Liver (tissue), 9 donors: ENCODE results near the gene MSL3. TPM values are rescaled to one million over a fixed set of nuclear protein-coding genes. Genes with fewer than 3 reads are reported as not detected.

Experiments used
- DNase-seq: peaks from one replicate; pipeline ENCODE4 v3.0.0-alpha.2; 2017; ENCODE audit warnings: low spot score
- H3K27ac ChIP-seq, 2 donors: one replicate each; pipeline ENCODE4 v1.7.0; 2013; ENCODE audit warnings: inconsistent platforms in 2 of 2, low read length in 2 of 2, control low read depth in 1 of 2, low read depth in 1 of 2, mild to moderate bottlenecking in 1 of 2
- H3K27me3 ChIP-seq, 4 donors: one replicate each; pipeline versions ENCODE4 v1.6.1 to v1.7.0; 2013; ENCODE audit warnings: low read length in 3 of 4, inconsistent platforms in 1 of 4, mild to moderate bottlenecking in 1 of 4, moderate library complexity in 1 of 4; ENCODE audit not compliant: control insufficient read depth in 4 of 4, insufficient read depth in 4 of 4
- H3K36me3 ChIP-seq, 4 donors: one replicate each; pipeline versions ENCODE4 v1.6.1 to v1.7.0; 2013; ENCODE audit warnings: low read length in 3 of 4, mild to moderate bottlenecking in 3 of 4, low read depth in 1 of 4, moderate library complexity in 1 of 4; ENCODE audit not compliant: control insufficient read depth in 4 of 4, insufficient read depth in 3 of 4
- H3K4me1 ChIP-seq, 4 donors: one replicate each; pipeline versions ENCODE4 v1.6.1 to v1.7.0; 2013; ENCODE audit warnings: low read length in 3 of 4, mild to moderate bottlenecking in 3 of 4, moderate library complexity in 1 of 4; ENCODE audit not compliant: control insufficient read depth in 4 of 4, insufficient read depth in 4 of 4
- H3K4me3 ChIP-seq, 3 donors: one replicate each; pipeline versions ENCODE4 v1.6.1 to v1.7.0; 2013; ENCODE audit warnings: low read length in 3 of 3, control low read depth in 1 of 3, low read depth in 1 of 3, mild to moderate bottlenecking in 1 of 3
- H3K9ac ChIP-seq, 2 donors: one replicate each; pipeline ENCODE4 v1.7.0; 2013; ENCODE audit warnings: low read length in 2 of 2, mild to moderate bottlenecking in 2 of 2, moderate library complexity in 2 of 2, control low read depth in 1 of 2, low read depth in 1 of 2
- H3K9me3 ChIP-seq, 4 donors: one replicate each; pipeline versions ENCODE4 v1.6.1 to v1.7.0; 2013; ENCODE audit warnings: low read length in 3 of 4; ENCODE audit not compliant: control insufficient read depth in 4 of 4
- EGR1 ChIP-seq, 2 donors: IDR thresholded peaks; 2 replicates each; pipeline ENCODE4 v1.6.1; 2016 to 2018; ENCODE audit warnings: antibody characterized with exemption in 2 of 2, low read depth in 2 of 2
- FOXA1 ChIP-seq: IDR thresholded peaks from 2 replicates; pipeline ENCODE4 v1.6.1; 2016; ENCODE audit warnings: antibody characterized with exemption
- FOXA2 ChIP-seq: IDR thresholded peaks from 2 replicates; pipeline ENCODE4 v1.6.1; 2016; ENCODE audit warnings: antibody characterized with exemption
- GABPA ChIP-seq, 2 donors: IDR thresholded peaks in 1 of 2; conservative IDR thresholded peaks in 1 of 2; 2 replicates each; pipeline ENCODE4 v1.6.1; 2016; ENCODE audit warnings: antibody characterized with exemption in 2 of 2, mild to moderate bottlenecking in 1 of 2, moderate library complexity in 1 of 2
- HNF4A ChIP-seq, 2 donors: conservative IDR thresholded peaks; 2 replicates each; pipeline ENCODE4 v1.6.1; 2016; ENCODE audit warnings: antibody characterized with exemption in 2 of 2, mild to moderate bottlenecking in 2 of 2
- JUND ChIP-seq, 2 donors: IDR thresholded peaks; 2 replicates each; pipeline ENCODE4 v1.6.1; 2016; ENCODE audit warnings: antibody characterized with exemption in 2 of 2
- MAX ChIP-seq: IDR thresholded peaks from 2 replicates; pipeline ENCODE4 v1.6.1; 2016; ENCODE audit warnings: antibody characterized with exemption
- RXRA ChIP-seq, 2 donors: IDR thresholded peaks; 2 replicates each; pipeline ENCODE4 v1.6.1; 2017 to 2018; ENCODE audit warnings: antibody characterized with exemption in 2 of 2, mild to moderate bottlenecking in 1 of 2
- SP1 ChIP-seq: IDR thresholded peaks from 2 replicates; pipeline ENCODE4 v1.6.1; 2018; ENCODE audit warnings: antibody characterized with exemption, mild to moderate bottlenecking
- YY1 ChIP-seq: IDR thresholded peaks from 2 replicates; pipeline ENCODE4 v1.6.1; 2016; ENCODE audit warnings: antibody characterized with exemption, mild to moderate bottlenecking
- ZBTB33 ChIP-seq: IDR thresholded peaks from 2 replicates; pipeline ENCODE4 v1.6.1; 2016; ENCODE audit warnings: antibody characterized with exemption
- WGBS: extraction: QIAGEN DNeasy Blood & Tissue Kit; methylation state at CpG from one replicate; pipeline ENCODE4 v1.1.7; 2013; 5-methylcytosine and 5-hydroxymethylcytosine counted together
- polyA plus RNA-seq, 2 donors: library from polyadenylated mRNA; stranded (reverse) in 1 of 2; unstranded in 1 of 2; fragments of 200-250 nt in 1 of 2; fragments of >200 nt in 1 of 2; fragmentation: Nextera tagmentation in 1 of 2; extraction: Ambion mirVana in 1 of 2; gene quantifications; one replicate each; pipeline versions ENCODE4 v1.2.1 to v1.2.3, GENCODE V29; 2013 to 2015
- total RNA-seq, 2 donors: library from RNA; depleted of rRNA; stranded (reverse); fragments of >200 nt; gene quantifications; one replicate each; pipeline ENCODE4 v1.2.3, GENCODE V29; 2014
- TF ChIP-seq, protein P1 (sequence below): IDR thresholded peaks from 2 replicates; pipeline ENCODE4 v1.6.1; 2016; ENCODE audit warnings: antibody characterized with exemption, mild to moderate bottlenecking
- TF ChIP-seq, protein P2 (sequence below): fragments of 150-350 bp; IDR thresholded peaks from 2 replicates; pipeline ENCODE4 v1.5.1; 2017; ENCODE audit warnings: improper control_type of control experiment, low read depth, low read length; ENCODE audit not compliant: missing input control
- donor health status: healthy.
- donor health status: healthy.
- donor health status: healthy.
- donor health status: healthy.
- donor health status: healthy.

MSL3 gene
- total and polyA plus RNA-seq, 4 donors, result 7.3 to 13.6 (median 8.9) TPM

- H3K9ac ChIP-seq, result peak overlapping the region; percentile 10 to 81
- H3K27me3 ChIP-seq, result no peaks in the 10 kb centered on the region
- H3K36me3 ChIP-seq, result peaks cover 0 to 25% (median 9%) of the 10 kb centered on the region in 4 donors
- peak; percentile 68 for DNase-seq
- TF ChIP-seq YY1 (peak; percentile 55), JUND (IDR thresholded peaks at IDR 0.05) (no peak), FOXA2 (no peak), SP1 (peak; percentile 55), EGR1 (IDR thresholded peaks at IDR 0.05; ENCODE audit: low read depth in 2 of 2) (no peak), GABPA (IDR thresholded peaks at IDR 0.05 in 1 of 2, conservative IDR thresholded peaks at IDR 0.05 in 1 of 2) (peak in 1 of 2 donors; percentile 76), RXRA (IDR thresholded peaks at IDR 0.05) (no peak), HNF4A (conservative IDR thresholded peaks at IDR 0.05) (no peak)
- TF ChIP-seq, protein P1, sequence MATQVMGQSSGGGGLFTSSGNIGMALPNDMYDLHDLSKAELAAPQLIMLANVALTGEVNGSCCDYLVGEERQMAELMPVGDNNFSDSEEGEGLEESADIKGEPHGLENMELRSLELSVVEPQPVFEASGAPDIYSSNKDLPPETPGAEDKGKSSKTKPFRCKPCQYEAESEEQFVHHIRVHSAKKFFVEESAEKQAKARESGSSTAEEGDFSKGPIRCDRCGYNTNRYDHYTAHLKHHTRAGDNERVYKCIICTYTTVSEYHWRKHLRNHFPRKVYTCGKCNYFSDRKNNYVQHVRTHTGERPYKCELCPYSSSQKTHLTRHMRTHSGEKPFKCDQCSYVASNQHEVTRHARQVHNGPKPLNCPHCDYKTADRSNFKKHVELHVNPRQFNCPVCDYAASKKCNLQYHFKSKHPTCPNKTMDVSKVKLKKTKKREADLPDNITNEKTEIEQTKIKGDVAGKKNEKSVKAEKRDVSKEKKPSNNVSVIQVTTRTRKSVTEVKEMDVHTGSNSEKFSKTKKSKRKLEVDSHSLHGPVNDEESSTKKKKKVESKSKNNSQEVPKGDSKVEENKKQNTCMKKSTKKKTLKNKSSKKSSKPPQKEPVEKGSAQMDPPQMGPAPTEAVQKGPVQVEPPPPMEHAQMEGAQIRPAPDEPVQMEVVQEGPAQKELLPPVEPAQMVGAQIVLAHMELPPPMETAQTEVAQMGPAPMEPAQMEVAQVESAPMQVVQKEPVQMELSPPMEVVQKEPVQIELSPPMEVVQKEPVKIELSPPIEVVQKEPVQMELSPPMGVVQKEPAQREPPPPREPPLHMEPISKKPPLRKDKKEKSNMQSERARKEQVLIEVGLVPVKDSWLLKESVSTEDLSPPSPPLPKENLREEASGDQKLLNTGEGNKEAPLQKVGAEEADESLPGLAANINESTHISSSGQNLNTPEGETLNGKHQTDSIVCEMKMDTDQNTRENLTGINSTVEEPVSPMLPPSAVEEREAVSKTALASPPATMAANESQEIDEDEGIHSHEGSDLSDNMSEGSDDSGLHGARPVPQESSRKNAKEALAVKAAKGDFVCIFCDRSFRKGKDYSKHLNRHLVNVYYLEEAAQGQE, result peak; percentile 14
- H3K4me3 ChIP-seq, result peak overlapping the region in 2 of 3 donors; percentile 82 to 92
- H3K27ac ChIP-seq, result peak overlapping the region; percentile 88 to 91
- 1% methylated on average over 13 of the region's 13 CpGs for WGBS
- no peaks in the 10 kb centered on the region for H3K9me3 ChIP-seq
- peaks cover 0 to 8% (median 6%) of the 10 kb centered on the region in 4 donors for H3K4me1 ChIP-seq
Observed at GRCh38 chrX:11759461-11760311, 1.6 kb downstream of the MSL3 start.

- Histone ChIP-seq H3K9ac (peak overlapping the region in 1 of 2 donors; percentile 22), H3K4me1 (peaks cover 0 to 8% (median 6%) of the 10 kb centered on the region in 4 donors), H3K9me3 (no peaks in the 10 kb centered on the region), H3K27ac (peak overlapping the region in 1 of 2 donors; percentile 7), H3K27me3 (no peaks in the 10 kb centered on the region), H3K36me3 (peaks cover 0 to 34% (median 12%) of the 10 kb centered on the region in 4 donors), H3K4me3 (no peak overlapping the region)
- WGBS, result 71% methylated on average over 3 of the region's 3 CpGs
- no peak for DNase-seq
- TF ChIP-seq ZBTB33, result no peak
- TF ChIP-seq JUND (IDR thresholded peaks at IDR 0.05), result no peak
- TF ChIP-seq MAX, result no peak
- no peak for TF ChIP-seq HNF4A (conservative IDR thresholded peaks at IDR 0.05)
- no peak for TF ChIP-seq SP1
- no peak for TF ChIP-seq YY1
- TF ChIP-seq RXRA (IDR thresholded peaks at IDR 0.05), result no peak
- TF ChIP-seq, protein P1, result no peak
- TF ChIP-seq, protein P2, sequence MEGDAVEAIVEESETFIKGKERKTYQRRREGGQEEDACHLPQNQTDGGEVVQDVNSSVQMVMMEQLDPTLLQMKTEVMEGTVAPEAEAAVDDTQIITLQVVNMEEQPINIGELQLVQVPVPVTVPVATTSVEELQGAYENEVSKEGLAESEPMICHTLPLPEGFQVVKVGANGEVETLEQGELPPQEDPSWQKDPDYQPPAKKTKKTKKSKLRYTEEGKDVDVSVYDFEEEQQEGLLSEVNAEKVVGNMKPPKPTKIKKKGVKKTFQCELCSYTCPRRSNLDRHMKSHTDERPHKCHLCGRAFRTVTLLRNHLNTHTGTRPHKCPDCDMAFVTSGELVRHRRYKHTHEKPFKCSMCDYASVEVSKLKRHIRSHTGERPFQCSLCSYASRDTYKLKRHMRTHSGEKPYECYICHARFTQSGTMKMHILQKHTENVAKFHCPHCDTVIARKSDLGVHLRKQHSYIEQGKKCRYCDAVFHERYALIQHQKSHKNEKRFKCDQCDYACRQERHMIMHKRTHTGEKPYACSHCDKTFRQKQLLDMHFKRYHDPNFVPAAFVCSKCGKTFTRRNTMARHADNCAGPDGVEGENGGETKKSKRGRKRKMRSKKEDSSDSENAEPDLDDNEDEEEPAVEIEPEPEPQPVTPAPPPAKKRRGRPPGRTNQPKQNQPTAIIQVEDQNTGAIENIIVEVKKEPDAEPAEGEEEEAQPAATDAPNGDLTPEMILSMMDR, result no peak
- no peak for TF ChIP-seq FOXA1
- no peak for TF ChIP-seq EGR1 (IDR thresholded peaks at IDR 0.05; ENCODE audit: low read depth in 2 of 2)
- no peak for TF ChIP-seq GABPA (IDR thresholded peaks at IDR 0.05 in 1 of 2, conservative IDR thresholded peaks at IDR 0.05 in 1 of 2)
Observed at GRCh38 chrX:11760958-11761357, 2.9 kb downstream of the MSL3 start.
